Epithelial cell of prostate (primary cell): ENCODE measurements around the gene SEMA3B.
"Not testable (repeated sequence)": the region's sequence is repeated elsewhere in the genome, so short reads cannot be mapped to it uniquely, and the experiment has no call there.

ENCODE experiments used
- DNase-seq: peaks from one replicate; pipeline ENCODE4 v3.0.0-alpha.2; 2011; ENCODE audit warnings: low read depth, low spot score
- H3K27ac ChIP-seq: fragments of 450-650 bp; 2 replicates; pipeline ENCODE4 v1.5.1; 2017; ENCODE audit warnings: mild to moderate bottlenecking

Gene SEMA3B

GRCh38 chr3:50302095-50303012 lies 33.4 kb downstream of the SEMA3B start:
- DNase-seq: no peak
- peak overlapping the region; percentile 91 for H3K27ac ChIP-seq

DNA sequence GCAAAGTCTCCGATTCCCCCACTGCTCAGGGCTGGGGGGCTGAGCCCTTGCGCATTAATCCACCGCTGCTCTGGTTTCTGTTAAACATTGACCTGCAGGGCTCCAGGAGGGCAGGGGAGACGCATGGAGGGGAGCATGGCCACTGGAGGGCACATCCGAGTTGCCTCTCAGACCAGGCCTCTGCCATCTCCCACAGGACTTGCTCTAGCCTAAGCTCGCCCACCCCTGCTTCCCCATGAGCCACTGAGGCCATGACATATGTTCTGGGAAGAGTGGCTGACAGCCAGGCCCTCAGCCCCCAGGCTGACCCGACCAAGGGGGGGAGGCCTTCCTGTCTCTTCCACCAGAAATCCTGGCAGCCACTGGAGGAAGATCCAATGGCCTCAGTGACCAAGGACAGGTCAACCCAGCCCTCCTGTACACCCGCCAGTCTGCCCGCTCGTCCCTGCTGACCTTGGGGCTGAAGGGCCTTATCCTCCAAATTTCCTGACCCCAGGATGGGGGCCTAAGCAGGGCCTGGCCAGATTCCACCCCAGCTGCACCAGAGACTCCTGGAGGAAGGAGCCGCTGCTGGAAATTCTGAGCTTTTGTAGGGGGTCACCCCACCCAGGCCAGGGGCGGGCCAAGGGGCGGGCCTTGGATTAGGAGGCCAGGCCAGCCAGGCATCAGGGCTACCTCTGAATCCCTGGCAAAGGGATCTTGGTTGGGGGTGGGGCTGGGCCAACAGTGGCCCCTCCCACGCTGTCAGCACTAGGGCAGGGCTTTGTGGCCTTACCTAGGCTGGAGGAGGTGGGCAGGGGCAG lies 34.3 kb downstream of the SEMA3B start, which contains the start of gene HYAL1:
TSS of gene HYAL1 (minus strand) at position 562 of the 803 bp plus-strand sequence. CDS start 618 bp downstream, outside the sequence.
- H3K27ac ChIP-seq: peak within 1 kb of the TSS; percentile 67
- no peak for DNase-seq

DNA sequence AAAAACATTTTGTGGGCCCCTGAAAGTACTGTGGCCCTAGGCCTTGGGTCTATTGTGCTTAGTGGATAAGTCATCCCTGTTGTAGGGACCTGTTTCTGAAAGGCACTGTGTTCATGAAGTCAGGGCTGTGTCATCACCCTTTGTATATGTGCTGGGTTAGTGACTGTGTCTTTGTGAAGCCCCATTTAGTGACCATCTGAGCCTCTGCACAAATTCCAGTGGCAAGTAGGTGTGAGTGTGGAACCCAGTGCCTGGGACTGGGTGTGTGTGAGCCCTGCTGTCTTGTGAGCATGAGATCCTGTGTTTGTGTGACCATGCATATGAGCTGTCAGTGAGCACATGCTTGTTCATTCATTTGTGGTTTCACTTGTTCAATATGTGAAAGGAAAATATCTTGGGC lies 35.7 kb downstream of the SEMA3B start:
- peak overlapping the region; percentile 67 for H3K27ac ChIP-seq

DNA sequence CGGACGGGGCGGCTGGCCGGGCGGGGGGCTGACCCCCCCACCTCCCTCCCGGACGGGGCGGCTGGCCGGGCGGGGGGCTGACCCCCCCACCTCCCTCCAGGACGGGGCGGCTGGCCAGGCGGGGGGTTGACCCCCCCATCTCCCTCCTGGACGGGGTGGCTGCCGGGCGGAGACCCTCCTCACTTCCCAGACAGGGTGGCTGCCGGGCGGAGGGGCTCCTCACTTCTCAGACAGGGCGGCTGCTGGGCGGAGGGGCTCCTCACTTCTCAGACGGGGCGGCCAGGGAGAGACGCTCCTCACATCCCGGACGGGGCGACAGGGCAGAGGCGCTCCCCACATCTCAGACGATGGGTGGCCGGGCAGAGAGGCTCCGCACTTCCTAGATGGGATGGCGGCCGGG lies 43.1 kb downstream of the SEMA3B start:
- not testable (repeated sequence) for H3K27ac ChIP-seq, DNase-seq

More for the DNA sequence above, 35.7 kb downstream of the SEMA3B start:
- peak; percentile 49 for DNase-seq

GRCh38 chr3:50314342-50314741 lies 45.4 kb downstream of the SEMA3B start:
- H3K27ac ChIP-seq: no peak overlapping the region
- no peak for DNase-seq

DNA sequence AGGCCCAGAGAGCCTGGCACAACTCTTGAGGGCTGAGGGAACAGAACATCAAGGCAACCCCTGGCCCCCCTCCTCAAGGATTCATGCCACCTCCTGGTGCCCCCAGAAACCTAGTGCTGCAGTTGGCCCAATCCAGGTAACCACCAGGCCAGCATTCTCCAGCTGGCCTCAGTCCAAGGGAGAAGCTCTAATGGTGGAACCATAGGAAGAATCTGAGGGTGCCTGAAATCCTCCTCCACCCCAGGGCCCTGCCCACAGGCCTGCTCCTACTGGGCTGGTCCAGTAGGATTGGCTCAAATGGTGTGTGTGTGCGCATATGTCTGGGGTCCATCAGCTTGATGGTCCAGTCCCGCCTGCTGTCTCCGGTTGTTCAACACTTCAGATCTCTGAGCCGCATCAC lies 45.9 kb downstream of the SEMA3B start:
- no peak for DNase-seq
- no peak overlapping the region for H3K27ac ChIP-seq

DNA sequence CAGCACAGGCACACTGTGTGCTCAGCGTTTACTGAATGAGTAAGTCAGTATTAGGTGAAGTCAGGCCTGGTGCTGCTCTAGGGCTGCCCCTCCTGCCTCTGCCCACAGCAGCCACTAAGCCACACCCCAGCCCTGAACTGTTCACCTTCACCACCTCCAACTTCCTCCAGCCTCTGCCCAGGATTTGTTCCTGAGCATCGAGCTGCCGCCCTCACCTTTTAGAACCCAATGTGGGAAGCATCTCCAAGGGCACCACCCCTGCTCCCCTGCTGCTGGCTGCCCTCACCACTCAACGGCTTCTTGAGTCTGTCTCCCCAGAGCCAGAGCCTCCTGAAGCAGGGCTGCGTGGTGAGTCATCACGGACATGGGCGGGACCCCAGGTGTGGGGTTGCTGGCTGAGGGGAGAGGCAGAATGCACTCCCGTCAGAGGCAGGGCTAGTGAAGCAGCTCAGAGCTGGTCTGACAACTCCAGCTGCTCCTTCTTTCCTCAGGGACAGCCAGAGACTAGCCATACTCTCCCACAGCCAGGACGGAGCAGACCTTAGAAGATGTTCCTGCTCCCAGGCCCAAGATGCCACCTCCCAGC lies 47.8 kb downstream of the SEMA3B start:
- peak overlapping the region; percentile 97 for H3K27ac ChIP-seq
- DNase-seq: peak; percentile 92

GRCh38 chr3:50317300-50317699 lies 48.4 kb downstream of the SEMA3B start:
- peak overlapping the region; percentile 97 for H3K27ac ChIP-seq

DNA sequence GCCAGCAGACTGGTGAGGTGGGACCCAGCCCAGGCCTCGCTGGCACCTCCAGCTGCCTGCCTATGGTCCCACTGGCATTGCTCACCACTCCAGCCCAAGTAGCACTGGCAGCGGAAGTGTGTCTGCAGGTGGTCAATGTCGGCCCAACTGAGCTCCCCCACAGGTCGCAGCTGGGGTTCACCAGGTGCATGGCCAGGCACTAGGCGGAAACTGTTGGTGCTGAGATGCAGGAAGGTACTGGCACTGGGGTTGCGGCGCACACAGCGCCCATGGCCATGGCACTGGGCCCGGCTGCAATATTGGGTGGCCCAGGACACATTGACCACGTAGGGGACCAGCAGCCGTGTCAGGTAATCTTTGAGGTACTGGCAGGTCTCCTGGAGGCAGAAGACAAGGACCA lies 49.2 kb downstream of the SEMA3B start:
- DNase-seq: no peak
- H3K27ac ChIP-seq: peak overlapping the region; percentile 97

More at GRCh38 chr3:50317300-50317699, 48.4 kb downstream of the SEMA3B start:
- DNase-seq: no peak

DNA sequence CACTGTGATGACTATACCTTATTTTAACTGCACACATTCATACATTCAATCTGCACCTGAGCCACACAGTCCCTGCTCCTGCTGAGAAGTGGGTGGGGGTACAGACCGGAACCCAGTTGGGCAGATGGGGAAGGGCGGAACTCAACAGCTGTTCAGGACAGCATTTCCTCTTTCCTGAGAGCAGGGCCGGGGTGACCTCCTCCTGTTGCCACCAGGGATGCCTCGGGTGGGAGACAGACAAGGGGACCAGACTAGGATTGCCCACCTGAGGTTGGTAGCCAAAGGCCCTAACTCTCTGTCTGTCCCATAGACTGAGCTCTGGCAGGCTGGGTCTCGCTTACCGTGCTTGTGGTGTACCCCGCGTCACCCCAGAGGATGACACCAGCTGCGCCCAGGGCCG lies 49.7 kb downstream of the SEMA3B start:
- peak overlapping the region; percentile 97 for H3K27ac ChIP-seq

GRCh38 chr3:50319181-50319893 lies 50.4 kb downstream of the SEMA3B start:
- no peak overlapping the region for H3K27ac ChIP-seq
- DNase-seq: no peak

More for the DNA sequence above, 49.7 kb downstream of the SEMA3B start:
- no peak for DNase-seq

DNA sequence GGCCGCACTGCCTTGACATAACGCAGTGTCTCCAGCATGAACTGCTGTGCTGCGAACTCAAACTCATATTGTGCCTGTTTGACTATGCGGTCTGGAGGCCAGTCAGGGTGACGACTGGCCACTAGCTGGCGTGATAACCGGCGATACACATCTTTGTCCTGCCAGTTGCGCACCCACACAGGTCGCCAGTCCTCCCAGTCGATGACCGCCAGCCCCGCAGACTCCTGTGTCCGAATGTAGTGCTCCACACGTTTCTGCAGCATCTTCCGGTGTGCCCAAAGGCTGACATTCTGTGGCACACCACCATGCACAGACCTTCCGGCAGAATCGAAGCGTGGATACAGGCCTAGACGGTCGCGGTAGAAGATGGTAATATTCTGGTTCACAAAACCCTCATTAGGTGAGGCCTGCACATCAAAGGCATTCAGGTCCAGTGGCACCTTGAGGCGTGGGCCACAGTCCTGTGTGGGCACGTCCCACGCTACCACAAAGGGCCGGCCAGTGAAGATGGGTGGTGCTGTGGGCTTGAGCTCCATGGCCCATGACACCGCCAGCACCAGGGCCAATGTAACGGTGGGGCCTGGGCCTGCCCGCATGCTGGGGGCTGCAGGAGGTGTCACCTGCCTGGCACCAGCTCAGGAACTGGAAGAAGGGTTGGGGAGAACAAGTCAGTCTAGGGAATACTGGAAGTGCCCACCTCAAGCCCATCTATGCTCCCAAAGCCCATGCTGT lies 51.1 kb downstream of the SEMA3B start:
- DNase-seq: no peak
- peak overlapping the region; percentile 76 for H3K27ac ChIP-seq

DNA sequence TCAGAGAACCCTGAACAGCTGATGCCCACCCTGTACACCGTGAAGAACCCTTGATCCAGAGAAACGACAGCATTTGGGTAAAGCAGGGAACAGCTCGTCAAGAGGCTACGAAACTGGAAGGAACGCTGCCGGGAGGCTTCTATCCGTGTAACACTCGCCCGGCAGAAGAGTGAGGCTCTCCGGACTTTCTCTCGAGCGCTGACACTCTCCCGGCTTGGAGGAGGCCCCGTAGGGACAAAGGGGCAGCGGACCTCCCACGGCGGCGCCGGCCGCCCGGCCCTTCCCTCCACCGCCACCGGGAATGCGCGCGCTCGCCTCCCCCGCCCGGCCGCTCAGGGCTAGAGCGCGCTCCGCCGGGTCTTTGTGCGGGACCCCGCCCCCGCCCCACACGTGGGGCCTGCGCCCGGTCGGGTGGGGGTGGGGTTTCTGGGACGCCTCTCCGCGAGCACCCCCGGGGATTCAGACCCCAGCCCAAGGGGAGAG lies 51.9 kb downstream of the SEMA3B start:
- DNase-seq: no peak
- H3K27ac ChIP-seq: peak overlapping the region; percentile 76

GRCh38 chr3:50321336-50322114 lies 52.6 kb downstream of the SEMA3B start:
- H3K27ac ChIP-seq: peak overlapping the region; percentile 76
- no peak for DNase-seq

- H3K27ac ChIP-seq: no peak overlapping the region
- no peak for DNase-seq
These were observed 53.1 kb downstream of the SEMA3B start for GRCh38 chr3:50322115-50322385.

GRCh38 chr3:50322386-50323091 lies 53.6 kb downstream of the SEMA3B start, which contains the start of gene HYAL2:
Gene HYAL2, minus strand, starts transcription at chr3:50322745. Its CDS starts 2,256 bp downstream, at chr3:50320489.
- H3K27ac ChIP-seq: peak within 1 kb of the TSS; percentile 76
- no peak for DNase-seq

DNA sequence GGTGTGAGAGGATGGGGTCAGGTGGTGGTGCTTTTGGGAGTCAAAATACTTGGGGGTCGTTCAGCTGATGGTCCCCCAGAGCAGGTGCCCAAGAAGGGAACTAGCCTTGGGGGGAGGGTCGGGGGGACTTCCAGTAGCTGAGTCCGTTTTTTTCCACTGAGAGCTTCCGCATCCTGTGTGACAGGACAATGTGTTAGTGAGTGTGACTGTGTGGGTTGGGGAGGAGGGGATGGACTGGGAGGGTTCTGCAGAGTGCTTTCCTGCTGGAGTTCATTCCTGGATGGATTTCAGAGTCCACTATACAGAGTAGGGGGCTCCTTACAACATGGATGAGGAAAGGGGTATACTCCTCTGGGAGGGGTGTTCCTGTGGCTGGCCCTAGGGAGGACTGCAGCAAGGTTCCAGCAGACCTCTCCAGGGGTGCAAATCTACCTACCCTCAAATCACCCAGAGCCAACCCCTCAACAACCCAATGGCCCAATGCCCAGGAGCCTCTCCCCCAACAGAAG lies 54.2 kb downstream of the SEMA3B start:
- DNase-seq: no peak

More for the DNA sequence above, 54.2 kb downstream of the SEMA3B start:
- H3K27ac ChIP-seq: no peak overlapping the region
